Urothelium cell line (cell line): ENCODE measurements around the gene HP.

ENCODE experiments used
- DNase-seq: peaks from one replicate; pipeline ENCODE4 v3.0.0; 2011; ENCODE audit warnings: low spot score, mixed read lengths
- FAIRE-seq: peaks from 2 replicates; lab custom pipeline; 2011; peaks lifted over from hg19 to GRCh38; lab: Jason Lieb, UNC

Gene HP

DNA sequence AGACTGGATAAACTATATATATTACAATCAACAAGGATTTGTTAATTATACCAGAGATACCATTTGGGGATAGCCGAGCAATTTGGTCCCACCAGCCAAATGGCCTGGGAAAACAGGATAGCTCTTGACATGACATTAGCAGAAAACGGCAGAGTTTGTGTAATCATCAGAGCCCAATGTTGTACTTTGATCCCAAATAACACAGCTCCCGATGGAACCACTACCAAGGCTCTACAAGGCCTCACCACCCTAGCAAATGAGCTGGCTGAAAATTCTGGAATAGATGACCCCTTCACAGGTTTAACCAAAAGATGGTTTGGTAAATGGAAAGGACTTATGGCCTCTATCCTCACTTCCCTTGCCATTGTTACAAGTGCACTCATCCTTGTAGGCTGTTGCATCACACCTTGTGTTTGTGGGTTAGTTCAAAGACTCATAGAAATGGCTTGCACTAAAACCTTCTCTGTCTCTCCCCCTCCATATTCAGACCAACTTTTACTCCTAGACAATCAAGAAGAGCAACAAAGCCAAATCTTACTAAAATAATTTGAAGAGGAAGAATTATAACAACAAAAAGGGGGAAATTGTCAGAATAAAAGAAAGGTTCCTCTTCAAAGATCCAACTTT, 29.6 kb downstream of the HP start:
- no peak for DNase-seq
- FAIRE-seq, result no peak

DNA sequence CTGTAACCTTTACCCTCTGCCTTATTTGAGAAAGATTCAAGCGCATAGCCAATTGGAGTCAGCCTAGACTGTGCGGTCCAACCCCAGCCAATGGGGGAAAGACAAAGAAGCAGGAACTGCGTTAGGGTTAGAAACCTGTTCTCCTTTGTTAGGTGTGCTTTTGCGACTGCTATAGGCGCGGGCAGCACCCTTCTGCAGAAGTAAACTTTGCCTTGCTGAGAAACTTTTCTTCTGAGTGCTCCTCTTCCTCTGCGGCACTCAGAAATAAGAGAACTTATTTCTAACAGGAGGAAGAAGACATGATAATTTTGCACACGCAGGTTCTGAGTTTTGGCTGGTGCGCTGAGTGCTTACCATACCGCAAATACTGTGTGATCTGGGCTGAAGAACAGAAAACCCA, 30.1 kb downstream of the HP start:
- FAIRE-seq (no peak), DNase-seq (no peak)

DNA sequence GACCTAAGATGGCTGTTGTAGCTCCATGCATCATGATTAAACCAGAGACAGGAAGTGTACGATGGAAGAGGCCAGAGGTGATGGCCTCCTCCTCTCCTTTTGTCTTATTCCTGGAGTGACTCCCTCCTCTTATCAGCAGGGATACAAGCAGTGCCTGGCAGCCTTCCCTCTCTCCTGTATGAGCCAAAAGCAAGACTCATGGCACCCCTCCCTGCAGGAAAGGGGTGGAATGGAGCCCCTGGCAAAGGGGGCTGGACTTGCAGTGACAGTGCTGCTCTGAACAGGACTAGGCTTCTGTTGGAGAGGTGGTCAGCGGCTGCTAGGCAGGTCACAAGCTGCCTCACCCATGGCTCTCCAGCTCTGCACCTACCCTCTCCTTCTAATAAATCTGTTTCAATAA, 30.7 kb downstream of the HP start:
- DNase-seq, result no peak
- FAIRE-seq, result no peak

DNA sequence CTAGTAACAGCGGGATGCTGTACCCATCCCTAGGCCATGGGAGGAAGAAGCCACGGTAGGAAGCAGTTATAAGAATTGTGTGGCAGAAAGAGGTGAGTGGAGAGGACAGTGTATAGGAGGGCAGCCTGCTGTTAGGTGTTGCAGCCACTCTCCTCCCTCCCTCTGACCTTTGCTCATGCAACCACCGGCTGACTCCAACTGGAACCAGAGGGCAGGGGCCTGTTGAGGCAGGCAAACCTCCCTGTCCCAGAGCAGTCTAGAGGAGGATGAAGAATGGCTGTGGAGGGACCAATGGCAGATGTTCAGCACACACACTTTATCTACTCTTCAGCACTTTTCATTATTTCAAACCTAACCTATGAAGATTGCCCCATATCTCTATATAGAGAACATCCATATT, 36.9 kb downstream of the HP start:
- FAIRE-seq, result no peak
- no peak for DNase-seq

DNA sequence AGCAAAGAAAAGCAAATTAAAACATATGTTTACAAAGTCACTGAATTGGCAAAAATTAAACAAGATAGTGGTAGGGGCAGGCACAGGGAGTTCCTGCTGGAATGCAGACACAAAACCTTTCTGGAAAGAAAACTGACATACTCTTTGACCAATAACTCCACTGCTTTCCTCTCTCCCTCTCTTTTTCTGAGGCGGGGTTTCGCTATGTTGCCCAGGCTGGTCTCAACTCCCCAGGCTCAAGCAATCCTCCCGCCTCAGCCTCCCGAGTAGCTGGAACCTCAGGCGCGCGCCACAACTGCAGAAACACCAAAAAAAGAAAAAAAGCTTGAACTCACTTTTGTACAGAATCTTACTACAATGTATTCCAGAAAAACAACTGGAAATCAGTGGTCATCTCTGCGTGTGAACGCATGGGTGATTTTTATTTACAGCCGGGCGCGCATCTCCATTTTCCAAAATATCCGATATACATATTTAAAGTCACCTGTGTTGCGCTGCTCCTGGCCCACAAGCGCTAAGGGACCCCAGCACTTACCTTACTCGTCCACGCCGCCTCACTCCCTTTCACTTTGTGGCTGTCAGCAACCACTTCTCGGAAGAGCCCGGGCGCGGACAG, 38.6 kb downstream of the HP start:
- FAIRE-seq, result no peak

DNA sequence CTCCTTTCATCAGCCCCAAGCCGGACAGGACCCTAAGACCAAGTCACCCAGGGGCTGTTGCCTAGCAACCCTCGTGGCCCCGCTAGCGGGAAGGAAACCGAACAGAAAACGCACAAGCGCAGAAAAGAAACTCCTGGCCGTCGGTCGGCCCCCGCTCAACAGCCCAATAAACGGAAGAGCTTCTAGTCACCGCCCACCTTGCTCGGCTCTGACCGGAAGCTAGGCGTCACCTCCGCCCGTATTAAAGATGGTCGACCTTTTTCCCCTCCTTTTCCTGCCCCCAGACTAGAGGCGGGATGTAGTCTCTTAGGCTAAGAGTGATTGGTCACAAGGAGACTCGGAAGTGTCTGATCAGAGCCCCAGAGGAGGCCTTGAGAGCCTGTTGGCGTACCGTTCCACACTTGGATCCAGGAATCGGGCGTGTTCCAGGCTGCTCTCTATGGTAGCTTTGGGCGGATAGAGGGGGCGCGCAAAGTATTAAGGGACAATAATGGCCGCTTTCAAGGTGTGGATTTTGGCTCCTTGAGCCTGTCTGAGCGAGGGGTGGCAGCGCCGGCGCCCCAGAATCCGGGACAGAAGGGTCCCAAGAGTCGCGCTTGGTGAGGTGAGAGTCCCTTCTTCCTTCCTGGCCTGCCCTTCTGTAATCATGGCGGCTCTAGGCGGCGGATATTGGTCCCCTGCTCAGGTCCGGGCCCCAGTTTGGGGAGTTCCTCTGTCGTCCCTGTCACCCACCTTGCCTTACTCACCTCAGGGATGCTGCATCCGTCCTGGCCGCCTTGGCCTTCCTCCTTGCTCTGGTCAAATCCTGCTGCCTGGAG, 39.4 kb downstream of the HP start, which contains the start of the genes DHX38 and TXNL4B:
Gene DHX38 (plus strand): TSS at position 400 of the 818 bp plus-strand sequence. CDS start 2,311 bp downstream, outside the sequence.
Gene TXNL4B (minus strand): TSS at position 173 of the 818 bp plus-strand sequence. CDS start 2,871 bp downstream, outside the sequence.
- FAIRE-seq, result no peak
- peak; percentile 98 for DNase-seq

More for the DNA sequence above, 38.6 kb downstream of the HP start:
- peak; percentile 33 for DNase-seq

DNA sequence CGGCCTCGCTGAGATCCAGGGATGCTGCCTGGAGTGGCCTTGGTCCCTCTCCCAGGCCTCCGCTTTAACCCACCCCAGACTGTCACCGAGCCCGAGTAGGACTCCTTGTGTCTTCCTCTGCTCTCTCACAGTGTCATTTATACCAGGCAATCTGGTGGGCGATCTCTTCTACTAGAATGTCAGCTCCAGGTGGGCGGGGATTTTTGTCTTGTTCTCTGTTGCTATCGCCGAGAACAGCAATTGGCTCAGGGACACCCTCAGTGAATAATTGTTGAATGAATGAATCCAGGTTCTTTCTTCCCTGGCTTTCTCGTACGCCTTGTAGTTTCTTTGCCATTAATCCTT, 39.9 kb downstream of the HP start:
- FAIRE-seq (no peak), DNase-seq (no peak)

DNA sequence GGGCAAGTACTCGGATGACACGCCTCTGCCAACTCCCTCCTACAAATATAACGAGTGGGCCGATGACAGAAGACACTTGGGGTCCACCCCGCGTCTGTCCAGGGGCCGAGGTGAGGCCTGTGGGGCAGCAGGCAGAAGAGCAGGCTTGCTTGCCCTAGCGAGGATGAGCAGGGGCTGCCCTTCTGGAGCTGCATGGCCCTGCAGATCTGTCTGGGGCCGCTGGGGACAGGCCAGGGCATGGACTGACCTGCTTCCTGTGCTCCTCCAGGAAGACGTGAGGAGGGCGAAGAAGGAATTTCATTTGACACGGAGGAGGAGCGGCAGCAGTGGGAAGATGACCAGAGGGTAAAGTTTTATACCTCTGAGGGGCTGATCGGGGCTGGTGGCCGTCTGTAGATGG, 44.6 kb downstream of the HP start:
- FAIRE-seq (no peak), DNase-seq (no peak)

DNA sequence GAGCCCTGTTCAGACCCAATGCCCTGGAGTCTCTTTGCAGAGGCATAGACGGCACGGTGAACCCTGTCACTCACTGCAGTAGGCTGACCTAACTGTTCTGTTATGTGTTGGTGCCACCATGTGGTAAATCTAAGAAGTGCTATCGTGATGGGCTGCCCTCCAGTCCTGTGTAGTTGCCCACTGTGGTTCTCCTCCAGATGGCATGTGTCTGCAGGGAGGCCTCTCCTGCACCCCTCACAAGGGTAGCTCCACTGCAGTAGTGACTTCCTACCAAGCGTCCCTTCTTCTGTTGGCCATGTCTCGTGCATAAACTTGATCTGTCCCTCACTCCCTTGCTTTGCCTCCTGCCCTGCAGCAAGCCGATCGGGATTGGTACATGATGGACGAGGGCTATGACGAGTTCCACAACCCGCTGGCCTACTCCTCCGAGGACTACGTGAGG, 45.1 kb downstream of the HP start:
- DNase-seq (peak; percentile 74), FAIRE-seq (peak; percentile 46)

DNA sequence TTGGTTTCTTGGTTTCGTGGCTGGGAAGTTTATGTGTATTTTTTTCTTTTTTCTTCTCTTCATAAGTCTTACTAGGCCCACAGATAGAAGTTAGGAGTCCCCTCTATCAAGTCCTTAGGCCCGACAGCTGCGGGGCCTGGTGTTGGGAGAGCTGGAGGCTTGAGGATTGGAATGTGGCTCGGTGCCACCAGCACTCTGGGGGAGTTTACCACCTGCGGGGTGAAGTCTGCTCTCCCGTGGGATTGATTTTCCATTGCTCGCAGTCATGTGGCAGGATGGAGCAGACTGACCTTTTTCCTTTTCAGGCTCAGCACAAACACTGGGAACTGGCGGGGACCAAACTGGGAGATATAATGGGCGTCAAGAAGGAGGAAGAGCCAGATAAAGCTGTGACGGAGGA, 46.9 kb downstream of the HP start:
- FAIRE-seq, result no peak

DNA sequence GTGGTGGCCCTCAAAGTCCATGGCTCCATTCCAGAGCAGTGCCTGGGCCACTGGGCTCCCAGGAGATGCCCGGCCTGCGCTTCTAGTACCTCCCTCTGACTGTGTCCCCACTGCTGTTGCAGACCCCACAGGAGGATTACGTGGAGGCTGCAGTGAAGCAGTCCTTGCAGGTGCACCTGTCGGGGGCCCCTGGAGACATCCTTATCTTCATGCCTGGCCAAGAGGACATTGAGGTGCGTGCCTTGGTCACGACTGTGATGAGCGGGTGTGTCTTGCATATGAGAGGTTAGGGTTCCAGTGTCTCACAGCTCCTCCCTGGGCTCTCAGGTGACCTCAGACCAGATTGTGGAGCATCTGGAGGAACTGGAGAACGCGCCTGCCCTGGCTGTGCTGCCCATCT, 50.6 kb downstream of the HP start:
- FAIRE-seq (no peak), DNase-seq (no peak)

More for the DNA sequence above, 46.9 kb downstream of the HP start:
- DNase-seq, result no peak

DNA sequence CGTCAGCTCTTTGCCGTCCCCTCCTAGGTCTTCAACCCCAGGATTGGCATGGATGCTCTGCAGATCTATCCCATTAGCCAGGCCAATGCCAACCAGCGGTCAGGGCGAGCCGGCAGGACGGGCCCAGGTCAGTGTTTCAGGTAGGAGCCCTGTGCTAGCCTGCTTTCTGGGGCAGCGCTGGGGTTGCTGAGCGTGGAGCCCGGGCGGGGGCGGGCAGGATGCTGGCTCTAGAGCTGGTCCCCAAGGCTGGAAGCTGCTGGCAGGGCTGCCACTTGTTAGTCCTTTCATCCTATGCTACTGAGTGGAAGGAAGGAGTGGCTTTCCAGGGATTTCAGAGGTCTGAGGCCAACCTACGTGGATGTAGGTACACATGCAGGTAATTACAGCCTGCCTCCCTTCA, 51.7 kb downstream of the HP start:
- DNase-seq, result no peak
- no peak for FAIRE-seq

DNA sequence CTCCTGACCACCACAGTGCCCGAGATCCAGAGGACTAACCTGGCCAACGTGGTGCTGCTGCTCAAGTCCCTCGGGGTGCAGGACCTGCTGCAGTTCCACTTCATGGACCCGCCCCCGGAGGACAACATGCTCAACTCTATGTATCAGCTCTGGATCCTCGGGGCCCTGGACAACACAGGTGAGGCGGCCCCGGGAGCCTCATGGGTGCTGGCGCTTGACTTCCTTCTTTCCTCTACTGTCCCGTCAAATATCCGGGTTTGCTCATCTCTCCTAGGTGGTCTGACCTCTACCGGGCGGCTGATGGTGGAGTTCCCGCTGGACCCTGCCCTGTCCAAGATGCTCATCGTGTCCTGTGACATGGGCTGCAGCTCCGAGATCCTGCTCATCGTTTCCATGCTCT, 53.1 kb downstream of the HP start:
- FAIRE-seq (no peak), DNase-seq (no peak)

DNA sequence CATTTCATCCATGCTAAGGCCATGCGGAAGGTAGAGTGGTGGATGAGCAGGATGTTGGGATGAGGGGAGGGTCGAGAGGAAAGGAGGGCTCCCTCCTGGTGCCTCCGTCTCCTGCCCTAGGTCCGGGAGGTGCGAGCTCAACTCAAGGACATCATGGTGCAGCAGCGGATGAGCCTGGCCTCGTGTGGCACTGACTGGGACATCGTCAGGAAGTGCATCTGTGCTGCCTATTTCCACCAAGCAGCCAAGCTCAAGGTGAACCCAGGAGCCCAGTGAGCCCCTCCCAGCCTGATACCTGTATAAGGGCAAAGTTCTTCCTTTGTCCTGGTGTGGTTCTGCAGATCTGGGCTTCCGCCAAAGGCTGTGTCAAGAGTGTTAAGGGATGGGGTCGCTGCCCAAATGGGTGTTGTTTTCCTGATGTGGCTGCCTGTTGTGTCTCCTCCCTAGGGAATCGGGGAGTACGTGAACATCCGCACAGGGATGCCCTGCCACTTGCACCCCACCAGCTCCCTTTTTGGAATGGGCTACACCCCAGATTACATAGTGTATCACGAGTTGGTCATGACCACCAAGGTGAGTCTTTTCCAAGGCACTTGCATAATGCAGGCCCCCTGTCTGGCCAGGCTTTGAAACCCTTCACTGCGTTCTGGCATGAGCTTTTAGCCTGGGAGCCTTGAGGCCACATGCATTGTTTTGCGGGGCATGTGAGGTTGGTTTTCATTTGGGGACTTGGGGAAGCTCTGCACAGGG, 54.2 kb downstream of the HP start:
- DNase-seq, result no peak
- no peak for FAIRE-seq

DNA sequence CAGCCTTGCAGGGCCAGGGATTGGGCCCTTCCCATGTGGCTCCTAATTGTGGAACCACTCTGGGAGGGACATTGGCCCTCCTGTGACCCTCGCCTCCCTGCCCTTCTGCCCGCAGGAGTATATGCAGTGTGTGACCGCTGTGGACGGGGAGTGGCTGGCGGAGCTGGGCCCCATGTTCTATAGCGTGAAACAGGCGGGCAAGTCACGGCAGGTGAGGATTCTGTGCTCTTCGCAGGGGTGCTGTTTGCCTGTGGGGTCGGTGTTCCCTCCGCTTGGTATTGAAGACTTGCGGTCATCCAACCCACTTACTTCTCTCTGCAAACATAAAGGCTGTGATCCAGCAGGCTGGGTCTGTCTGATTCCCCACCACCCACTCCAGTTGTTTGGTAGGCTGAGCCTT, 55.0 kb downstream of the HP start:
- DNase-seq (no peak), FAIRE-seq (no peak)

DNA sequence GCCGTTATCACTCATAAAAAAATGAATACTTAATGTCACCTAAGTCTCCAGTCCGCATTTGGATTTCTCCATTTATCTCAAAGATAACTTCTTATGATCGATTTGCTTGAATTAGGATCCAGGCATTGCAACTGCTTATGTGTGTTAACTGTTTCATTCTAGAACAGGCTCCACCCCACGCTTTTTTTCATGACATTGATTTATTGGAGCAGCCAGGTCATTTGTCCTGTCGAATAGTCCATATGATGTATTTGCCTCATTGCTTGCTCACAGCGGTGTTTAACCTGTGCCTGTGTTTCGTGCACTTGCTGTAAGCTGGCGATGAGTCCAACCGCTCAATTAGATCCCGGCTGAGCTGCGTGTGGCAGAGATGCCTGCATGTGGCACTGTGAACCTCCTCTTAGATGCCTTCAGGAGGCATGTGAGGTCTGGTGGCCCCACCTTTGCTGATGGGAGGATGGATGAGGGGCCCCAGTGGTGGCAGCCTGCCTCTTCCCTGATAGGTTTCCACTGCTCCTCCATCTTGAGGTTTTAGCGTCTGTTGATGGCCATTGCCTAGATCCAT, 55.7 kb downstream of the HP start:
- DNase-seq (no peak), FAIRE-seq (no peak)
